B cell (primary cell): Measurements from ENCODE around the gene BDKRB1. TPM values are rescaled to one million over a fixed set of nuclear protein-coding genes. Genes with fewer than 3 reads are reported as not detected.

Experiments used
- ATAC-seq: fragments of 200-7000 bp; cut with Tn5 transposase; one replicate; pipeline ENCODE4 v1.10.0; 2021; ENCODE audit warnings: low read depth, mild to moderate bottlenecking, moderate number of reproducible peaks, moderate library complexity
- CTCF ChIA-PET: fragments of 350-600 bp; sonication (Branson Sonifier 250); formaldehyde crosslinking; loops from one replicate; lab custom pipeline; 2021; ENCODE audit warnings: antibody characterized with exemption, inconsistent platforms; lab: Charles Lee
- POLR2A ChIA-PET: fragments of 350-600 bp; sonication (Branson Sonifier 250); formaldehyde crosslinking; loops from one replicate; lab custom pipeline; 2021; ENCODE audit warnings: antibody characterized with exemption; lab: Charles Lee
- DNase-seq: peaks from one replicate; pipeline ENCODE4 v3.0.0; 2013
- H2AFZ ChIP-seq: 2 replicates; pipeline ENCODE4 v1.6.1; 2012; ENCODE audit warnings: mild to moderate bottlenecking, low read depth, low read length; ENCODE audit not compliant: insufficient read depth, poor library complexity, severe bottlenecking
- H3K27ac ChIP-seq, 2 donors: 1 replicate in 1 of 2; 2 replicates in 1 of 2; pipeline ENCODE4 v1.5.1; 2012 to 2013; ENCODE audit warnings: low read length in 2 of 2, mild to moderate bottlenecking in 2 of 2, moderate library complexity in 1 of 2
- H3K27me3 ChIP-seq, 4 experiments: fragments of 200-600 bp in 1 of 4; sonication (generic) in 1 of 4; replicated peaks in 1 of 4; 1 replicate in 2 of 4; 2 replicates in 2 of 4; pipeline versions ENCODE4 v1.6.1 to v1.7.0; 2013 to 2016; ENCODE audit warnings: low read length in 3 of 4, mild to moderate bottlenecking in 2 of 4, mixed read lengths in 1 of 4, moderate library complexity in 1 of 4; ENCODE audit not compliant: insufficient read depth in 4 of 4, control insufficient read depth in 3 of 4; ENCODE audit errors: control extremely low read depth in 1 of 4
- H3K36me3 ChIP-seq, 2 experiments: replicated peaks in 1 of 2; 1 replicate in 1 of 2; 2 replicates in 1 of 2; pipeline versions ENCODE4 v1.6.1 to v1.7.1; 2013; ENCODE audit warnings: low read length in 1 of 2; ENCODE audit not compliant: insufficient read depth in 2 of 2, control insufficient read depth in 1 of 2; ENCODE audit errors: control extremely low read depth in 1 of 2, extremely low read depth in 1 of 2
- H3K4me1 ChIP-seq, 2 donors: fragments of 200-600 bp in 1 of 2; sonication (generic) in 1 of 2; 1 replicate in 1 of 2; 2 replicates in 1 of 2; pipeline versions ENCODE4 v1.5.1 to v1.6.1; 2013 to 2017; ENCODE audit warnings: low read length in 2 of 2; ENCODE audit not compliant: control insufficient read depth in 2 of 2, insufficient read depth in 2 of 2
- H3K4me2 ChIP-seq: replicated peaks from 2 replicates; pipeline ENCODE3; 2012; ENCODE audit warnings: mild to moderate bottlenecking, low read depth, low read length; ENCODE audit not compliant: poor library complexity, severe bottlenecking
- H3K4me3 ChIP-seq, 5 experiments: fragments of 200-600 bp in 1 of 5; sonication (generic) in 1 of 5; 1 replicate in 3 of 5; 2 replicates in 2 of 5; pipeline versions ENCODE4 v1.5.1 to v1.7.0; 2011 to 2016; ENCODE audit warnings: low read length in 4 of 5, mild to moderate bottlenecking in 4 of 5, low read depth in 2 of 5, control low read depth in 1 of 5, moderate library complexity in 1 of 5; ENCODE audit not compliant: insufficient read depth in 1 of 5; ENCODE audit errors: control extremely low read depth in 1 of 5, extremely low read depth in 1 of 5
- H3K79me2 ChIP-seq: fragments of 200-600 bp; sonication (generic); one replicate; pipeline ENCODE4 v1.6.0; 2016; ENCODE audit warnings: low read length; ENCODE audit not compliant: control insufficient read depth, insufficient read depth
- H3K9ac ChIP-seq: fragments of 200-600 bp; sonication (generic); 2 replicates; pipeline ENCODE4 v1.6.1; 2017; ENCODE audit warnings: mild to moderate bottlenecking, low read length, moderate library complexity
- H3K9me3 ChIP-seq, 3 donors: one replicate each; pipeline versions ENCODE4 v1.6.1 to v1.7.1; 2013; ENCODE audit warnings: low read length in 2 of 3; ENCODE audit not compliant: control insufficient read depth in 2 of 3, insufficient read depth in 1 of 3; ENCODE audit errors: control extremely low read depth in 1 of 3
- H4K20me1 ChIP-seq: 2 replicates; pipeline ENCODE4 v1.6.0; 2012; ENCODE audit warnings: mild to moderate bottlenecking, low read length; ENCODE audit not compliant: insufficient read depth, control insufficient read depth, poor library complexity, severe bottlenecking
- H3K27ac Mint-ChIP-seq: one replicate; pipeline ENCODE4 v1.8.0; 2021; ENCODE audit warnings: mixed read lengths
- H3K27me3 Mint-ChIP-seq: one replicate; pipeline ENCODE4 v1.8.0; 2021; ENCODE audit warnings: mixed read lengths
- H3K4me1 Mint-ChIP-seq: one replicate; pipeline ENCODE4 v1.8.0; 2021; ENCODE audit warnings: mixed read lengths
- H3K4me3 Mint-ChIP-seq: one replicate; pipeline ENCODE4 v1.8.0; 2021; ENCODE audit warnings: mixed read lengths
- H3K9me3 Mint-ChIP-seq: one replicate; pipeline ENCODE4 v1.8.0; 2022; ENCODE audit warnings: mixed read lengths; ENCODE audit not compliant: insufficient read depth
- EZH2 ChIP-seq: IDR thresholded peaks from 2 replicates; pipeline ENCODE4 v1.6.1; 2012; ENCODE audit warnings: borderline replicate concordance, low read depth, mild to moderate bottlenecking, moderate library complexity, low read length; ENCODE audit not compliant: insufficient read depth, poor library complexity, severe bottlenecking
- WGBS: methylation state at CpG from one replicate; pipeline ENCODE4 v1.1.5; 2013; ENCODE audit warnings: missing lambda C conversion rate; ENCODE audit not compliant: insufficient coverage; 5-methylcytosine and 5-hydroxymethylcytosine counted together
- intact Hi-C: fragments of 100-400 bp; cut with micrococcal nuclease; formaldehyde crosslinking; loops from one replicate; pipeline ENCODE4 v1.10.0; 2022
- polyA plus RNA-seq: library from polyadenylated mRNA; depleted of rRNA; stranded (reverse); fragments of >200 nt; gene quantifications from 2 replicates; pipeline ENCODE4 v1.2.3, GENCODE V29; 2012
- total RNA-seq, 2 donors: library from RNA; stranded (reverse); fragments of 120-200 nt in 1 of 2; gene quantifications; 1 replicate in 1 of 2; 2 replicates in 1 of 2; pipeline versions ENCODE4 v1.2.3 to v1.2.4, GENCODE V29; 2013 to 2022
- TF ChIP-seq, protein P1 (sequence below): fragments of 200-600 bp; IDR thresholded peaks from one replicate; pipeline ENCODE4 v1.8.0; 2022; ENCODE audit warnings: antibody characterized with exemption, mild to moderate bottlenecking

BDKRB1 gene
- total and polyA plus RNA-seq, 2 donors (not counting 1 experiment from before 2014, with no cell fraction given) = not detected

DNA sequence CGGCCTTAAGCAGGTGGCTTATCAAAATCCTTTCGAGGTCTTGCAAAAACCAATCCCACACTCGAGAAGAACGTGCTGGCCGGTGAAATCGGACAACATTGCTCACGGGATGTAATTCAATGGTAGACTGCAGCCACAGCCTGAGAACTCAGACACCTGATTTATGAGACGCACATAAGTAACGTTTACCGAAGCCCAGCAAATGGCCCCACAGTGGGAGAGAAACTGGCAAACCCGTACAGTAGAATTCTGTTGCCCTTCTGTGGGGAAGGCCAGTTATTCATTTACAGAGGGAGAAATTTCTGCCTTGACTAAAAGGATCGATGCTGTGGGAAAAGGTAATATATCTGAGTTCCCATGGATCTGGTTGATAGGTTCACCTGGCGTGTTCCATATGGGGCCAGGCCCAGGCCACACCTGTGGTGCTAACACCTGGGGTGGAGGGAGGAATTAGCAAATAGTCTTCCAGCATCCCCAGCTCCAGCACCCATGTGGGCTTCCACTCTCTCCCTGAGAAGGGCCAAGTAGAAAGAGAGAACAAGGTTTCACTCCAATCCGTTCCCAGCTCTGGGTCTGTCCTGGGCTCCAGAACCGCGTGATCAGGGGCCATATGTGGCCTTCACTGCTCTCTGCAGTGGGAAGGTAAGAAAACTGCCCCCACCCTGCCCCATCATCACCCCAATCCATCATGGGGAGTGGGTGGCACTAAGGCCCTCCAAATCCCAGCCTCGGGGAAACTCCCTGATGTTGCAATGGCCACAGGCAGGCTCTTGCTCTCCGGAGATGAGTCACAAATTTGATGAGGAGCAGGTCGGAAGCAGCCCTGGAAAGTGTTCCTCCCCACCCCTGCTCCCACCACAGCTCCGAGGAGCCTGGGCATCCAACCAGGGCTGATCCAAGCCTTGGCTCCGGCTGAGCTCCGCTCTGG, 12.7 kb downstream of the BDKRB1 start:
- no peaks in the 10 kb centered on the region for H3K27me3 Mint-ChIP-seq
- Histone ChIP-seq H3K9me3 (peaks cover 0 to 1% (median 0%) of the 10 kb centered on the region in 3 donors), H2AFZ (no peak overlapping the region), H3K9ac (no peak overlapping the region), H3K36me3 (no peaks in the 10 kb centered on the region), H4K20me1 (no peaks in the 10 kb centered on the region), H3K4me1 (no peaks in the 10 kb centered on the region), H3K4me3 (no peak overlapping the region), H3K27ac (no peak overlapping the region), H3K79me2 (no peaks in the 10 kb centered on the region), H3K4me2 (no peak overlapping the region), H3K27me3 (no peaks in the 10 kb centered on the region)
- peaks cover 4% of the 10 kb centered on the region for H3K9me3 Mint-ChIP-seq
- WGBS = 92% methylated on average over 22 of the region's 22 CpGs
- ATAC-seq = no peak
- no peak for DNase-seq
- TF ChIP-seq, protein P1, sequence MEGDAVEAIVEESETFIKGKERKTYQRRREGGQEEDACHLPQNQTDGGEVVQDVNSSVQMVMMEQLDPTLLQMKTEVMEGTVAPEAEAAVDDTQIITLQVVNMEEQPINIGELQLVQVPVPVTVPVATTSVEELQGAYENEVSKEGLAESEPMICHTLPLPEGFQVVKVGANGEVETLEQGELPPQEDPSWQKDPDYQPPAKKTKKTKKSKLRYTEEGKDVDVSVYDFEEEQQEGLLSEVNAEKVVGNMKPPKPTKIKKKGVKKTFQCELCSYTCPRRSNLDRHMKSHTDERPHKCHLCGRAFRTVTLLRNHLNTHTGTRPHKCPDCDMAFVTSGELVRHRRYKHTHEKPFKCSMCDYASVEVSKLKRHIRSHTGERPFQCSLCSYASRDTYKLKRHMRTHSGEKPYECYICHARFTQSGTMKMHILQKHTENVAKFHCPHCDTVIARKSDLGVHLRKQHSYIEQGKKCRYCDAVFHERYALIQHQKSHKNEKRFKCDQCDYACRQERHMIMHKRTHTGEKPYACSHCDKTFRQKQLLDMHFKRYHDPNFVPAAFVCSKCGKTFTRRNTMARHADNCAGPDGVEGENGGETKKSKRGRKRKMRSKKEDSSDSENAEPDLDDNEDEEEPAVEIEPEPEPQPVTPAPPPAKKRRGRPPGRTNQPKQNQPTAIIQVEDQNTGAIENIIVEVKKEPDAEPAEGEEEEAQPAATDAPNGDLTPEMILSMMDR = no peak
- no peak for TF ChIP-seq EZH2
- intact Hi-C loops = no loop called here
- no peak overlapping the region for H3K27ac Mint-ChIP-seq
- ChIA-PET CTCF (no interaction called here), POLR2A (no interaction called here)
- no peak overlapping the region for H3K4me3 Mint-ChIP-seq
- H3K4me1 Mint-ChIP-seq = no peaks in the 10 kb centered on the region

DNA sequence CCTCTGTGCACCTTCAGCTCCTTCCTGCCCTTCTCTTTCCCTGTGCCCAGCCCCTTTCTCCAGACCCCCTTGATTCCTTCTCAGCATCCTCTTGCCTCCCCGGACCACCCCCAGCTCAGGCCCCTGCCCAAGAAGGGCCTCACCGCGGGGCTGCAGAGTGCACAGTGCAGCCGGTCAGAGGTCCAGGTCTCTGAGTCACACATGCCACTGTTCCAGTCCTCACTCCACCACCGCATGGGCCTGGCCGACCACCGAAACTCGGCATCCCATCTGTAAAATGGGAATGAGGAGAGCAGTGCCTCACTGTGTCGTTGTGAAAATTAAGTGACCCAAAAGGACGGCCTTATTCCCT, 13.3 kb downstream of the BDKRB1 start:
- no peaks in the 10 kb centered on the region for H3K4me1 ChIP-seq
- H3K4me3 ChIP-seq = no peak overlapping the region
- Mint-ChIP-seq H3K4me1 (no peaks in the 10 kb centered on the region), H3K4me3 (no peak overlapping the region), H3K27me3 (no peaks in the 10 kb centered on the region), H3K9me3 (peaks cover 4% of the 10 kb centered on the region), H3K27ac (no peak overlapping the region)
- DNase-seq = no peak
- H3K36me3 ChIP-seq = no peaks in the 10 kb centered on the region
- TF ChIP-seq, protein P1 = no peak
- no peak for TF ChIP-seq EZH2
- no peak overlapping the region for H2AFZ ChIP-seq
- ChIA-PET POLR2A (no interaction called here), CTCF (no interaction called here)
- no peaks in the 10 kb centered on the region for H3K27me3 ChIP-seq
- no peak for ATAC-seq
- no peak overlapping the region for H3K27ac ChIP-seq
- no peaks in the 10 kb centered on the region for H3K79me2 ChIP-seq
- no peak overlapping the region for H3K9ac ChIP-seq
- H4K20me1 ChIP-seq = no peaks in the 10 kb centered on the region
- intact Hi-C loops = no loop called here
- WGBS = 91% methylated on average over 8 of the region's 10 CpGs
- no peak overlapping the region for H3K4me2 ChIP-seq
- peaks cover 0 to 1% (median 0%) of the 10 kb centered on the region in 3 donors for H3K9me3 ChIP-seq
